Stimulated activated CD4-positive, alpha-beta T cell treated with anti-CD3 and anti-CD28 coated beads, Interleukin-4, amount 100 ng/mL, for 1 hour (primary cell): Measurements from ENCODE around the gene EBF3.

ENCODE experiments used
- DNase-seq: peaks from one replicate; pipeline ENCODE4 v3.0.0-alpha.2; 2020

EBF3 gene

DNA sequence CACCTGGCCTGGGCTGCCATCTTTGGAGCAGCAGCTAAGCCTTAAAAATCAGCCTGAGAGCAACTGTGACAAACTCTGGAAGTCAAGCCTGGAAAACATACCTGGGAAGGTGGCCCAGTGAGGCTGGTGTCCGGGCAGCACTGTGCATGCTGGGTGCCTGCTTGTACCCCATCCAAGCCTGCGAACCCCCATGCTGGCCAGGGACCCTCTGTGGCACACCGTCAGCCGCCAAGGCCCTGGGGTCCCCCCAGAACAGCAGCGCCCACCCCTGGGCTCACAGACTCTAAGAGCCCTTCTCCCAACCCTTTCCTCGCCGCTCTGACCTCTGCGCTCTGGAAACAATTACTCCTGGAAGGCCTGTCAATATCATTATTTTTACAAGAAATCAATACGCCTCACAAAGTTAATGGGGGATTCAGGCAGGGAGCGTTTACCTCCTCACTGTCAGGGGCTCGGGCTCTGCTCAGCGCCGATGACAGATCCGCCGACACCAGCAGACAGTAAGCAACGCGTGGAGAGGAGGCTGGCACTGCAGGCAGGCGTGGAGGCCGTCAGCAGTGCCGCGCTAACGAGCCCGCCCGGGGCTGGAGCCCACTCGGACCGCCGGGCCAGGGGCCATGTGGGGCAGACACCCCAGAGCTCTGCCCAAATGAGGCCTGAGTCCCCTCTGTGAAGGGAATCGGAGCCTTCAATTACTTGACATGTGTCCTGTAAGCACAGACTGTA, 54.4 kb downstream of the EBF3 start:
- no peak for DNase-seq

GRCh38 chr10:129909080-129909479, 55.0 kb downstream of the EBF3 start:
- no peak for DNase-seq

- no peak for DNase-seq
Observed at GRCh38 chr10:129908406-129908805, 55.7 kb downstream of the EBF3 start.

DNA sequence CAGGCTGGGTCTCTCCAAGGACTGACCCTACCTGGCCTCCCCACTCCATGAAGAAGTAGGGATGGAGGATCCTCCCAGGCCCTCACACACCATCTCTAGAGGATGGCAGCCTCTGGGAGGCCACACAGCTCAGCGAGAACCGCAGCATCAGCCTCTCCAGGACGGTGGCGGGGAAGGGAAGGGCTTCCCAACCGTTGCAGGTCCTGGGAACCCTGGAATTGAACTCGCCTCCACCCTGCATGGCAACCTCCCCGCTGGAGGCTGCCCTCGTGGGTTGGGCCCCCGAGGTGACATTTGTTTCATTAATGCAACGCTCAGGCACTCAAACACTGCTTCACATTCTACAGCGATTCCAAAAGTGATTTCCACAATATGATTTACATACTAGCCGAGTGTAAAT, 58.5 kb downstream of the EBF3 start:
- no peak for DNase-seq

- DNase-seq: no peak
Observed at GRCh38 chr10:129904323-129904722, 59.8 kb downstream of the EBF3 start.

DNA sequence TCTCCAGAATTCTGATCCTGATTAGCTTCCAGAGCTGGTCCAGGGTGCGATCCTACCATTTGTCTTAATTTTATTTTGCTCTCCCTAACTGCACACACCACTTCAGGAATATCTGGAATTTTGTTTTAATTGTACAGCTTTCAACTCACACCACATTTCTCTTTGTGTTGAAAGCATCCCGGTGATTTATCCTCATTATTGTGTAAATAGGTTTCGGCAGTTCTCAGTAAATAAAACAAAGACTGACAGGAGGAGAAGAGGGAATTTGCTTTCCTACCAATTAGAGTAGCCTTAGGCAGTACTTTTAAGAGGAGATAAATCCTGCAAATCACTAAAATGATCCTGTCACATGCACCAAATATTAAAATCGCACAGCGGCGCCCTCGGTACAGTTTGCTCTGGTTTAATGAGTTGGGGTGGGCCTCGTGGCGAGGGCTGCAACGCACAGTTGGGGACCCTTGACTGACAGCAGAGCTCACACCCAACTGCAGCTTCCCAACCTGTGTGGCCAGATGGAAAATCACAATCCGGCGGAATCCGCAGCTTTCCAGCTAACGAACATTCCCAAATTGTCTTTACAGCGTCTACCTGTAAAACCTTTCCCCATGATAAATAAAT, 62.6 kb downstream of the EBF3 start:
- DNase-seq: no peak

- DNase-seq: no peak
Observed at GRCh38 chr10:129900825-129901224, 63.2 kb downstream of the EBF3 start.

DNA sequence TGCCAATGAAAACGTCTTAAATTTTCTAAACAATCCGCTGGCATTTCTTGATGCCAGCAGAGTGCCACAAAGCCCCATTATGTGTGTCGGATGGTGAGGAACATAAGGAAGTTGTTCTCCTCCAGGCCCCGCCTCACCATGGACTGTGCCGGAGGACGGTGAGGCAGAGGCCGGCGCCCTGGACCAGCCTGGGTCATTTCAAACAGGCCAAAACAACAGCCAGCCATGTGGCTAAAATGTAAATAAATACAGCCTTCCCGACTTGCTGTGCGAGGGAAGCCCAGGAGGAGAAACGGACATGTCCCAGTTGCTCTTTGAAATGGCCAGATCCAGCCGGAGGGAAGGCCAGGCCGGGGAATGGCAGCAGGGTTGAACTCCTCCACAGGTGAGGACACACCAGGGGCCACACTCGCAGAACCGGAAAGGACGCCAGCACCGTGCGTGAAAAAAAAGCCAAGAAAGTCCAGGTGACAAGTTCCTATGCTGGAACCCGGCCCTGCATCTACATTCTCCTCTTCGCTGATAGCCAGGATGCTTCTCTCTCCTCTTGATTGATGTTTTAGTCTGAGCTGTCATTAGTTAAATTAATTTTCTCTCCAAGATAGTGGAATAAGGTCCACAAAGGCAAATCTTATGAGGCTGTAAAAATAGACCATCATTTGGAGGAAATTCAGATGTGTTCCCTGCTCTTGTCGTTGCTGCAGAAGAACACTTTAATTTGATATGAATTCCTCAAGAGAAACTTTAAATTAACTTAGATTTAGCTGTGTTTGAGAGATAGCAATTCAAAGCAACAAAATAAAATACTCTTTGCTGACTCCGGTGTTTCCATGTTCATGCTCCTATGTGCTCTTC, 64.6 kb downstream of the EBF3 start:
- no peak for DNase-seq

DNA sequence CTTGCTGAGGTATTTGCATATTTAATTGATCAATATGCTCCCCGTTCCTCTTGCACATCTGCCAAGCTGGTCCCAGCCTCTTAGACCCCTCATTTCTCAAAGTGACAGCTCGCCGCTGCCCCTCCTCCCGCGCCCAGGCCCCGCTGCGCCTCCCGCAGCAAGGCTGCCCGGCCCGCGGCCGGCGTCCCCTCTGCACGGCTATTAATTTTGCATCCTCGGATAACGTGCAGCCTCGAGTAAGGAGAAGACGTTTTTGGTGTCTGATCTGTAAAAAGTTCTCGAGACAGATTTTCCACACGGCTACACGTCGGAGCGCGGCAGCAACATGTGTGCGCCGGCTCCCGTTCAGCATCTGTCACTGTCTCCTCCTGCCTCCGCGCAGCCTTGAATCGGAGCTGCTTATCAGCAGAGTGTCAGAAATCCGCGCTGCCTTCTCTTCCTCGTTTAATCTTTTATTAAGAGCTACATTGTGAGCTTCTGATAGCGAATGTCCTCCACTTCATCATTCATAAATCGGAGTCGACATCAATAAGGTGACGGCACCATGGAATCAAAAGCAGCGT, 65.3 kb downstream of the EBF3 start:
- DNase-seq: no peak

DNA sequence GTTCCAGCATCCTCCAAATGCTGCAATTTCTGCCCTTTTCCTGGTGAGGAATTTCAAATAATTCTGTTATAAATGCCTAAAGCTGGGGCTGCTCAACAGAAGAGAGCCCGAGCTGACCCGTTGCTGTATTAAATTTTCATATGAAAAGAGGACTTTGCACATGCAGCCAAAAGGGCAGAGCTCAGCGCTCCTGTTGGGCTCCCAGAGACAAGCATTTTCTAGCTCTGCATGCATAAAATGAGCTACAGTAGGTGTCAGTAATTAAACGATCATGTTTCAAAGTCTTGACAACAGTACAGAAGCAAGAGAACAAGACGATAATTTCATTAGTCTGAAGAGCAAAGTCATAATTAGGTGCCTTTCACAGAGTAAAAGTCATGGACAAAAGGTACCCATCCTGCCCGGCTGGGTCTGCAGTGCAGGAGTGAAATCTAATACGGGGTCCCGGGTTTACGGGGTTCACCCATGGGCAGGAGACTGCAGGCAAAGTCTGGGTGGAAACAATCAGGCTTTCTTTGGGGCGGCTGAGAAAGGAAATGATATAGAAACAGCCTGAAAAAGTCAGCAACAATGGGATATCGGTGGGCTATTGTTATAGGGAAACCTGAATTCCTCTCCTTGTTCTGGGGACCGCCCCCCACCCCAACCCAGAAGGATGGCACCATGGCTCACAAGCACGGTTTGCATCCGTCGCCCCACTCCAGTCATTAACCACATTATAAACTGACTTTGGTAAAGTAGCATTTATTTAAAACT, 66.0 kb downstream of the EBF3 start:
- DNase-seq: no peak

GRCh38 chr10:129896860-129897200, 67.2 kb downstream of the EBF3 start:
- DNase-seq: no peak

- DNase-seq: no peak
Observed at GRCh38 chr10:129896136-129896859, 67.8 kb downstream of the EBF3 start.

DNA sequence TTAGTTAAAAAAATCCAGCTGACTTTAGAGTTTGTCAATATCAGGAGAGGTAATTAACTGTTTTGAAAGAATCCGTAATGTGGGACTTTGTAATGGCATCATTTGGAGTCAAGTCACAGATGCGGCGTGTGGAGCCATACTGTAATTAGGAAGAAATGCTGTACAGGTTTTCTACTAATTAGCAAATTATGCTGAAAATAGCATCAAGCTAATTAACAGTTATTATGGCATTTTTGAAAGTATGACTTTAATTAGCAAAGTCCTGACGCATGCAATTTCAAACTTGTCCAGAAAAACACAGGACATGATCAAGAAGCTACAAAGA, 68.3 kb downstream of the EBF3 start:
- no peak for DNase-seq

GRCh38 chr10:129894698-129895097, 69.4 kb downstream of the EBF3 start:
- DNase-seq: no peak

- no peak for DNase-seq
Observed at GRCh38 chr10:129893104-129894089, 70.7 kb downstream of the EBF3 start.

- DNase-seq: no peak
Observed at GRCh38 chr10:129892548-129893052, 71.5 kb downstream of the EBF3 start.

GRCh38 chr10:129891806-129892205, 72.3 kb downstream of the EBF3 start:
- DNase-seq: no peak

DNA sequence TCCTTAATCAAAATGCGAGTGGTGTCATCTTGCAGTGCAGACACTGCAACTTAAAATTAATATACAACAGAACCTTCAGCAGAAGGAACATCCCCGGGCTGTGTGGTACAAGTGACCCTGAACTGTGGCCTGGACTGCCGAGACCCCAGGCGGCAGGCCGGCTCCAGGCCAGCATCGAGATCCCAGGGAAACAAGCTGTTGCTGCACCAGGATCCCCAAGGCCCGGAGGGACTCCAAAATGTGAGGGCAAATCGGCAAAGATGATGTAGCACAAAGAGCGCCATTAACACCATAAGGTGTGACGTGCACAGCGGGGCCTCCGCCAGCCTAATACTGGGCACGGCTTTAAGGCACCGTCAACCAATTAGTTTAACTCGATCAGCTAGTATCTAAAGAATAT, 73.9 kb downstream of the EBF3 start:
- no peak for DNase-seq

DNA sequence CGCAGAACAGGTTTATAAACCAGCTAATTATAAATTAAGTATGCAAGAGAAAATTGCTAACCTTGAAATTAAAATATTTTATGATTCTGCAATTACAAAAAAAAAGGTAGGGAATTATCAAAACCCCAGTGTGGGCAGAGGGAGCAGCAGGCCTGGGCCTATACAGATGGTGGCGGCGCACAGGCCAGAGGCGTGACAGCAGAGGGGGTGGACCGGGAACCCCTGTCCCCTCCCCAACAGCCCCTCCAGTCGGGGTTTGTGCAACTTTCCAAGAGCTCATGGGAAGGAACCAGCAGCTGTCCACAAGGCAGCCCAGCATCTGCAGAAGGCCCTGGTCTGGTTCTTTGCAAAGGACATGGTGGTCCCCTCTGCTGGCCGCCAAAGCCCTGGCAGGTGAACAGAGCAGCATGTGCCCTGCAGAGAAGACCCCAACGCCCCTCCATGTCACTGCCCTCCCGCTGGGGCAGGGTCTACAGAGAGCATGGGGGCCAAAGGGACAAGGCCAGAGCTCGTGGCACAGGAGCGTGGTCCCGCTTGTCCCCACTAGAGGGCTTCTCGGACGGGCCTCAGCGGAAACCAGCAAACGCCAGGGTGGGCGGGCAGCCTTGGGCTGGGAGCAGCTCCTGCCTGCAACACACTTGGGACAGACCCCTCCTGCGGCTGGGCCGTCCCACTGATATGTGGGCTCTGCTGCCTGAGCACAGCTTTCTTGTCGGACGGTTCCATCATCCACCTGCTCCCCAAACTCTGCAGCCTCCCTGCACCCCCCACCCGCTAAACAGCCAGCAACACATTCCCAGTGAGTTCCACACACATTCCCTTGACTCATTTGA, 75.1 kb downstream of the EBF3 start:
- DNase-seq: peak; percentile 55
